Activated naive CD4-positive, alpha-beta T cell treated with anti-CD3 and anti-CD28 coated beads, Interleukin-2, amount 10 ng/mL, durations not matched to agents 7 days and 5 days (primary cell): ENCODE data around the gene CNNM4.
A peak's percentile ranks its signal among the peaks of the same experiment; 100 is the strongest.
"Not testable (repeated sequence)": the region's sequence is repeated elsewhere in the genome, so short reads cannot be mapped to it uniquely, and the experiment has no call there.

Experiments
- CTCF ChIA-PET: fragments of 350-600 bp; sonication (Branson Sonifier 250); formaldehyde crosslinking; loops from one replicate; lab custom pipeline; 2021; ENCODE audit warnings: antibody characterized with exemption; lab: Charles Lee
- DNase-seq: peaks from one replicate; pipeline ENCODE4 v3.0.0-alpha.2; 2020
- H3K27ac Mint-ChIP-seq: one replicate; pipeline ENCODE4 v1.8.0; 2021; ENCODE audit warnings: mild to moderate bottlenecking, moderate library complexity, mixed read lengths
- H3K27me3 Mint-ChIP-seq: one replicate; pipeline ENCODE4 v1.8.0; 2021; ENCODE audit warnings: mild to moderate bottlenecking, mixed read lengths
- H3K36me3 Mint-ChIP-seq: one replicate; pipeline ENCODE4 v1.8.0; 2021; ENCODE audit warnings: mixed read lengths
- H3K4me1 Mint-ChIP-seq: one replicate; pipeline ENCODE4 v1.8.0; 2021; ENCODE audit warnings: mixed read lengths
- H3K4me3 Mint-ChIP-seq: one replicate; pipeline ENCODE4 v1.8.0; 2021; ENCODE audit warnings: mild to moderate bottlenecking, moderate library complexity, mixed read lengths
- H3K9me3 Mint-ChIP-seq: one replicate; pipeline ENCODE4 v1.8.0; 2021; ENCODE audit warnings: mixed read lengths

CNNM4 gene

DNA sequence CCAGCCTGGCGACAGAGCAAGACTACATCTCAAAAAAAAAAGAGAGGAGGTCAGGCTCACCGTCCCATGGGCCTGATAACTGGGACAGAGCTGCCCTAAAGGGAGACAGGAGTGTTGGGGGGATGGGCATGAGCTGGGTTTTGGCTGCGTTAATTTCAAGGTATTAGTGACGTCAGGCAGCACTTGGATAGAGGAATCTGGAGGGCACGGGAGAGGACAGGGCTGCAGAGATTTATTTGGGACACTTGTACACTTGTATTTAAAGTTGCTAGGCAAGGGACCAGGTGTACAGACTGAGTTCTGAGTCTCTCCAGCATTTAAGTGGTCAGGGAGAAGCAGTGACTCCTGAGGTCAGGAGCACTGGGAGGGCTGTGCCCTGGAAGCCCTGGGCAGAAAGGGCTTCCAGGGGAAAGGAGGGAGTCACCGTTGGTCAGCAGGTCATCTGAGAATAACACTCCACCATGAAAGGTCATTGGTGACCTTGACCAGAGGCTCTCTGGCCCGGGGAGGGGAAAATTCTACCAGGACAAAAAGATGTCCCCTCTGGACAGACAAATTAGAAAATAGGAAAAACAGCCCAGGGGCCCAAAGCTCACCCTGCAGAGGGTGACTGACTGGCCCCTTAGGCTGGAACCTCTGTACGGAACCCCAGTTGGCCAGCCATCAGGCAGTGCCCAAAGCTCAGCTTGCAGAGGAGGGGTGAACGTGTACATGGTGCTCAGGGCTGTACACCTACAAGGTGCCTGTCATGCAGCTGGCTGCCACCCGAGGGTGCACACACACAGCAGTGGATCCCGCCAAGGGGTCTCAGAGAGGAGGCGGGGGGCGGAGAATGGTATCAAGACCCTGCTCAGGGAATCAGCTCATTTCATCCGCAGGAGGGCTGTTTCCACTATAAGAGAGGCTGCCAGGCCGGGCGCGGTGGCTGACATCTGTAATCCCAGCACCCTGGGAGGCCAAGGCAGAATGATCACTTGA is 32.4 kb downstream of the CNNM4 start:
- no peak for DNase-seq
- Mint-ChIP-seq H3K36me3 (peaks cover 3% of the 10 kb centered on the region), H3K9me3 (no peaks in the 10 kb centered on the region), H3K4me3 (no peak overlapping the region), H3K27ac (no peak overlapping the region), H3K4me1 (no peaks in the 10 kb centered on the region), H3K27me3 (no peaks in the 10 kb centered on the region)
- CTCF ChIA-PET = interaction anchor here (0.8 kb wide), 1 partner anchor 10 kb away, joined by 3 read pairs; no protein-coding TSS in a partner anchor

- no peak for DNase-seq
- Mint-ChIP-seq H3K27me3 (no peaks in the 10 kb centered on the region), H3K9me3 (no peaks in the 10 kb centered on the region), H3K4me1 (no peaks in the 10 kb centered on the region), H3K4me3 (no peak overlapping the region), H3K36me3 (peaks cover 10% of the 10 kb centered on the region), H3K27ac (no peak overlapping the region)
- CTCF ChIA-PET = no interaction called here
Observed at GRCh38 chr2:96795076-96795475, 34.4 kb downstream of the CNNM4 start.

GRCh38 chr2:96796497-96796896 is 35.8 kb downstream of the CNNM4 start:
- H3K27ac Mint-ChIP-seq, H3K4me3 Mint-ChIP-seq, H3K9me3 Mint-ChIP-seq, CTCF ChIA-PET, H3K27me3 Mint-ChIP-seq, DNase-seq, H3K4me1 Mint-ChIP-seq: not testable (repeated sequence)
- H3K36me3 Mint-ChIP-seq = peaks cover 10% of the 10 kb centered on the region

GRCh38 chr2:96797066-96797625 is 36.4 kb downstream of the CNNM4 start:
- Mint-ChIP-seq H3K27ac (no peak overlapping the region), H3K27me3 (no peaks in the 10 kb centered on the region), H3K4me1 (no peaks in the 10 kb centered on the region), H3K4me3 (no peak overlapping the region), H3K9me3 (no peaks in the 10 kb centered on the region), H3K36me3 (peaks cover 10% of the 10 kb centered on the region)
- CTCF ChIA-PET = no interaction called here
- DNase-seq = no peak

DNA sequence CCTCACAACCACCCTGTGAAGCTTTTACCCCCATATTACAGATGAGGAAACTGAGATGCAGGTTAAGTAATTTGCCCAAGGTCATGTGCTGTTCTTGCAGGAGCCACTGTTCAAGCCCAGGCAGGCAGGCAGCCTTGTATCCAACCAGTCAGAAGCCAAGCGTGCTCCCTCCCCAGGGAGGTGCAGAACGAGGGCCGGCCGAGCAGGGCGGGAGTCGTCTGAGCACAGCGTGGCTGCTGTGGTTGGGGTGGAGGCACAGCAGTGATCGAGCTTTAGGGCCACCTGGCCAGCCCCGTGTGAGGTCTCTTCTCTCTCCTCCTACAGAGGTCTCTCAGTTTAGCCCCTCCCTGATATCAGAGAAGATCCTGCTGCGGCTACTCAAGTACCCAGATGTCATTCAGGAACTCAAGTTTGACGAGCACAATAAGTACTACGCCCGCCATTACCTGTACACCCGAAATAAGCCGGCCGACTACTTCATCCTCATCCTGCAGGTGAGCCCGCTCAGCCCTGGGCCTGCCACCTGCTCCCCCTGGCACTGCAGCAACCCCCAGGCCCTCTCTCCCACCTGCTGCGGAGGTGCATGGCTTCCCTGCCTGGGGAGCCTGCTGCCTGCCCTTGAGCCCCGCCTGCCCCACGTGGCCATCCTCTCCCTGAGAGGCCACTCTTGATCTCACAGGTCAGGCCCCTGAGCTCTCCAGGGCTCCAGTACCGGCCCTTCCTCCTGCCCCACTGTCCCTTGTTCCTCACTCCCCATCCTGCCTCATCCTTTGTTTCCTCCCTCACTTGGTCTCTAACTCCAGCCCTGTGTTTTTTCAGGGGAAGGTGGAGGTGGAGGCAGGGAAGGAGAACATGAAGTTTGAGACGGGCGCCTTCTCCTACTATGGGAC is 38.3 kb downstream of the CNNM4 start:
- H3K27ac Mint-ChIP-seq = no peak overlapping the region
- no peaks in the 10 kb centered on the region for H3K9me3 Mint-ChIP-seq
- peaks cover 10% of the 10 kb centered on the region for H3K36me3 Mint-ChIP-seq
- DNase-seq = no peak
- H3K27me3 Mint-ChIP-seq = no peaks in the 10 kb centered on the region
- no peaks in the 10 kb centered on the region for H3K4me1 Mint-ChIP-seq
- CTCF ChIA-PET = no interaction called here
- no peak overlapping the region for H3K4me3 Mint-ChIP-seq

DNA sequence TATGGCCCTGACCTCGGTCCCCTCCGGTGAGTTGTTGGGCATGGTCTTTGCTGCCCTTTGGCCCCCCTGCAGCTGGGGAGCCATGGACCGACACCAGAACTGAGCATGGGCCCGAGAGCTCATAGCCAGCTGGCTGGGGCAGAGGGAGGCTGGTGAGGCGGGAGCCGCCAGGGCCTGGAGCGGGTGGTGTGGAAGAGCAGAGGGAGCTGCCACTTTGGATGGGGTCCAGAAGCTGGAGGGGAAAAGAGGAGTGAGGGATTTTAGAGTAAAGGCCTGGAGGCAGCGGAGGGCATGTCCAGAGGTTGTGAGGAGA is 38.9 kb downstream of the CNNM4 start:
- Mint-ChIP-seq H3K27ac (no peak overlapping the region), H3K4me1 (no peaks in the 10 kb centered on the region), H3K27me3 (no peaks in the 10 kb centered on the region), H3K4me3 (no peak overlapping the region), H3K9me3 (no peaks in the 10 kb centered on the region), H3K36me3 (peaks cover 10% of the 10 kb centered on the region)
- CTCF ChIA-PET = interaction anchor here (0.8 kb wide), 1 partner anchor 182 kb away, joined by 4 read pairs; no protein-coding TSS in a partner anchor
- no peak for DNase-seq

DNA sequence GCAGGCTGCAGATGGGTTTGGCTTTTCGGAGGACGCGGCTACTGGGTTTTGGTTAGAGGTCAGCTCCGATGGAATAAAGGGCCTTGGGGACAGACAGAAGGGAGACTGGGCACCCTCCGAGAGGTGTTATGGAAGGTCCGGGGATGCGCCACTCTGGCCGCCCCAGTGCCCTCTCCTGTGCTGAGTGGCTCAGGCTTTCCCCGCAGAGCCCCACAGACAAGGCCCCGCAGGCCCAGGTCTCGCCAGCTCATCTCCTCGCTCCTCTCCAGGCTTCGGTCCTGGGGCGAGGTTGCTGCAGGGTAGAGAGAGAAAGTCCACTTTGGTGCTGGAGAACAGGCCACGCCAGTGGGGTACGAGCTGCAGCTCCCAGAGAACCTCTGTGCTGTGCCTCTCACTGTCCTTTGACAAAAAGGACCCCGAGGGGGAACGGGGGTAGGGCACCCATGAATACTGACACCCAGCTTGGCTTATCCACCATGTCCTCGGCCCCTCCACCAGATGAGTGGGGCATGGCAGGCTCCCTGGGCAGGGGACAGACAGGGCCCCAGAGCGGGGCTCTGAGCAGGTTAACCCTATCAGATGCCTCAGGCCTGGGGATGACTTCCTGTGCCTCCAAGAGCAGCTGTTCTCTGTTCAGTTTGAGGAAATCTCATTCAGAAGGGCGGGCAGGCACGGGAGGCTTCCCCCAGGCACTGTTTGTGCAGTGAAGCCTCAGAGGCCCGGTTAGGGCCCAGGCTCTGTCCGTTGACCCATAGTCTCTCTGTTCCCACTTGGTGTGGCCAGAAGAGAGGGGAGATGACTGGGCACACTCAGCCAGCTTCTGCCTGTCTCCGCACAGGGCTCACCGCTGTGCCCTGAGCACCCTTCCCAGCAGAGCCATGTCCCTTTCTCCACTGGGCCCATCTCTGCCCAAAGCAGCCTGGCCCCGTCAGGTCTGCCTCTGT is 39.6 kb downstream of the CNNM4 start:
- no peak overlapping the region for H3K27ac Mint-ChIP-seq
- DNase-seq = no peak
- H3K36me3 Mint-ChIP-seq = peaks cover 10% of the 10 kb centered on the region
- CTCF ChIA-PET = interaction anchor here (0.5 to 1.7 kb wide), 8 partner anchors 15 to 207 kb away, joined by 3 to 12 read pairs (median 4); partner anchors contain the start of gene CNNM3
- H3K4me1 Mint-ChIP-seq = peaks cover 2% of the 10 kb centered on the region
- H3K4me3 Mint-ChIP-seq = no peak overlapping the region
- no peaks in the 10 kb centered on the region for H3K27me3 Mint-ChIP-seq
- H3K9me3 Mint-ChIP-seq = no peaks in the 10 kb centered on the region

DNA sequence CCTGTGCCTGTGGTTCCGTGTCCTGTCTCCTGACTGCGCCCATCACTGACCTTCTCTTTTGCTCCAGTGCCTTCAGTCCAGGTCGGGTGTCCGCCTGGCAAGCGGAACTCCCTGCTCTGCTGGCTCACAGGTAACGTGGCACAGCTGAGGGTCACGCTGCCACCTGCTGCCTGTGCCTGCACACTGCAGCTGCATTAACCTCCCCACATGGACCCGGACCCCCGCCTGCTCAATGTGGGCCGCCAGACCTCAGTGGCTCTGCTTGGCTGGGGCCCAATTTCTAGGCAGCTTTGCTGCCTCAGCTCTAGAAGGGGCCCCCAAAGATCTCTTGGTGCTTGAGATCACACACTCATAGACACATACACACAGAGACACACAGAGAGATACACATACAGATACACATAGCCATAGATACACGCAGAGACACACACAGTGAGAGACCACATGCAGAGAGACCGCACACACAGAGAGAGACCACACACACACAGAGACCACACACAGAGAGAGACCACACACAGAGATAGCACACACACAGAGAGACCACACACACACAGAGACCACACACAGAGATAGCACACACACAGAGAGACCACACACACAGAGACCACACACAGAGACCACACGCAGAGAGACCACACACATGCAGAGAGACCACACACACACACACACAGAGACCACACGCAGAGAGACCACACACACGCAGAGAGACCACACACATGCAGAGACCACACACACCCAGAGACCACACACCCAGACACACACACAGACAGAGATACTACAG is 40.5 kb downstream of the CNNM4 start:
- DNase-seq = peak; percentile 79
- Mint-ChIP-seq H3K36me3 (peaks cover 11% of the 10 kb centered on the region), H3K4me1 (peaks cover 4% of the 10 kb centered on the region), H3K27me3 (no peaks in the 10 kb centered on the region), H3K4me3 (no peak overlapping the region), H3K27ac (no peak overlapping the region), H3K9me3 (no peaks in the 10 kb centered on the region)
- CTCF ChIA-PET = interaction anchor here (0.5 to 1.7 kb wide), 7 partner anchors 15 to 208 kb away, joined by 3 to 12 read pairs (median 4); partner anchors contain the start of gene CNNM3

- no peak overlapping the region for H3K27ac Mint-ChIP-seq
- DNase-seq = peak; percentile 35
- no peaks in the 10 kb centered on the region for H3K9me3 Mint-ChIP-seq
- H3K4me1 Mint-ChIP-seq = peaks cover 12% of the 10 kb centered on the region
- H3K36me3 Mint-ChIP-seq = peaks cover 15% of the 10 kb centered on the region
- no peak overlapping the region for H3K4me3 Mint-ChIP-seq
- no peaks in the 10 kb centered on the region for H3K27me3 Mint-ChIP-seq
- CTCF ChIA-PET = interaction anchor here (0.6 to 1.4 kb wide), 8 partner anchors 9 to 209 kb away, joined by 3 to 12 read pairs (median 3); partner anchors contain the start of genes ANKRD39, CNNM3 and CNNM4
Observed at GRCh38 chr2:96801786-96802595, 41.3 kb downstream of the CNNM4 start.

DNA sequence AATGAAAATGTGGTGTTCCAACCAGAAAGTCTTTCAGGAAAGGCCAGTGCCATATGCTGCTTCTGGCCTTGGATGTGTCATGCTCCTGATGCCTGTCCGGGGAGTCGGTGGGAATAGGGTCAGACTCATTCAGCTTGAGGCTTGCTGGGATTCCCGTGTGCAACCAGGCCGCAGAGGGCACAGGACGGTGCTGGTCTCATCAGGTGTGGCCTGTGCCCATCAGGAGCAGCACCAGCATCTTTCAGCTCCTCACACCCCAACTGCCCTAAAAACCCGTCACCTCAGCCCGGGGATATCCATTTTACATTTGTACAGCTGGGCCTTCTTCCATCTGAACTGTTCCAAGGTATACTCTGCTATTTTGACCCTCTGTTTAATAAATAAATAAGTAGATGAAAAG is 42.0 kb downstream of the CNNM4 start:
- Mint-ChIP-seq H3K27ac (no peak overlapping the region), H3K9me3 (no peaks in the 10 kb centered on the region), H3K27me3 (no peaks in the 10 kb centered on the region), H3K36me3 (peaks cover 12% of the 10 kb centered on the region), H3K4me1 (peaks cover 15% of the 10 kb centered on the region), H3K4me3 (no peak overlapping the region)
- CTCF ChIA-PET = interaction anchor here (0.6 to 1.3 kb wide), 6 partner anchors 10 to 210 kb away, joined by 3 to 4 read pairs (median 3); partner anchors contain the start of genes ANKRD39 and CNNM4
- no peak for DNase-seq

DNA sequence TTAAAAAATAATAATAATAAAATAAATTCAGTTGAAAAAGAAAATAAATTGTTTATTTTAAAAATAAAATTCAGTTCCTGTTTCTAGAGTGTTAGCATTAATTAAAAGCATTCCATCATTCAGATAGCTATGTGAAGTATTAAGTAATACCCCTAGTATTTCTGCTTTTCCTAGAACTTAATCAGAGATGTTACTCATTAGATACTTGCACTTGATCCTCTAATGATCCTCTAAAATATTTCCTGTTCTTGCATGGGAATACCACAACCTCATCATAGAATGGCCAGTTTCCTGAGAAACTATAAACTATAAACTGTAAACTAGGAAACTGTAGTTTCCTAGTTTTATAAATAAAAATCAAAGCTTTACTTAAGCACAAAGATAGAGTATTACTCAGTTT is 44.3 kb downstream of the CNNM4 start:
- no peak for DNase-seq
- Mint-ChIP-seq H3K27ac (no peak overlapping the region), H3K9me3 (no peaks in the 10 kb centered on the region), H3K36me3 (peaks cover 10% of the 10 kb centered on the region), H3K4me1 (peaks cover 20% of the 10 kb centered on the region), H3K4me3 (no peak overlapping the region), H3K27me3 (no peaks in the 10 kb centered on the region)
- CTCF ChIA-PET = no interaction called here

- H3K9me3 Mint-ChIP-seq, DNase-seq, H3K4me3 Mint-ChIP-seq, H3K27me3 Mint-ChIP-seq: not testable (repeated sequence)
- Mint-ChIP-seq H3K4me1 (peaks cover 20% of the 10 kb centered on the region), H3K27ac (peak overlapping the region; percentile 93), H3K36me3 (peaks cover 10% of the 10 kb centered on the region)
- CTCF ChIA-PET = interaction anchor here (2.2 kb wide), 1 partner anchor 11 kb away, joined by 10 read pairs; the partner anchor contains the start of gene CNNM3
Observed at GRCh38 chr2:96805946-96806345, 45.2 kb downstream of the CNNM4 start.
